Measurements from ENCODE around the gene GSTM2.

GRCh38 chr1:109622137-109622892, 45.5 kb upstream of the GSTM2 start:
- TF ChIP-seq CTCF (conservative IDR thresholded peaks at IDR 0.05) (no peak), EZH2 (IDR thresholded peaks at IDR 0.05; ENCODE audit: low read depth) (no peak)
